Measurements from ENCODE around the gene ILDR2. TPM values are rescaled to one million over a fixed set of nuclear protein-coding genes. Genes with fewer than 3 reads are reported as not detected.

The ILDR2 gene
- total and polyA plus RNA-seq, 2 donors (not counting 3 experiments of a cell fraction or from before 2014, with no cell fraction given), result not detected

DNA sequence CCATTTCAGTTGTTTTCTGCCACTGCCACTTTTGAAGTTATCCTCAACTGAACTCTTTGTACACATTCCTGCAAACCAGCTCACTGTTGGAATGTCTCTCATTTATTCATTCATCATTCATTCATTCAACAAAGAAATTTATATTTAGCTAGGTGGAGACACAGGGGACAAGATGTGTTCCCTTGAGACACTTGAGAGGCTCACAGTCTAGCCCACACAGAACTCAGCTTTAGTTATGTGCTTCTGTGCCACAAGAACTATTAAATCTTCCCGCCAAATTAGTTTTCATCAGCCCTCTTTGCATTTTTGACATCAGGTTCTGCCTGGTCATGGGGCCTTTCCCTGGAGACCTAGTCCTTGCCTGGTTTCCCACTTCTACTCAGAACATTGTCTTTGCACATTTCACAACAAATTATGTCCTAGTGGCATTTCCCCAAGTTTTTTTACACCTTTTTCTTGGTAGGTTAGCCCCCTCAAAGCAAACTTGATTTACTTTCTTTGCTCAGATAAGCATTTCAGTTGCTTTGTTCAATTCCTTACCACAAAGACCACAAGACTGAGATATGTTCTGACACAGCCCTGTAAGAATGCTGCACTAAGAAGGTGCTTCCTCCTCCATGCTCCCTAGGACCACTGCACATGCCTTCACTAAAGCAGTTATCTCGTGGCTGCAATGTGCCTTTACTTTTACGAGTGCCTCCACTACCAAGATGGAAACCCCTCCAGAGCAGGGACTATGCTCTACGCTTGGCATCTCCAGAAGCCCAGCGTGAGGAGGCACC lies 31.0 kb downstream of the ILDR2 start:
- Histone ChIP-seq H3K9me1 (replicated peaks; ENCODE audit: control insufficient read depth, extremely low read depth, insufficient read depth, low read length) (no peaks in the 10 kb centered on the region), H3K9ac (replicated peaks; ENCODE audit: extremely low read depth, insufficient read depth, low read length) (no peak overlapping the region), H3K79me2 (ENCODE audit: control insufficient read depth, insufficient read depth, low read length) (no peaks in the 10 kb centered on the region), H3K27me3 (ENCODE audit: control insufficient read depth in 2 of 2, insufficient read depth in 2 of 2, low read length in 2 of 2) (peaks cover 14 to 20% of the 10 kb centered on the region in 2 experiments), H4K20me1 (replicated peaks; ENCODE audit: control insufficient read depth, extremely low read depth, insufficient read depth, low read length) (no peaks in the 10 kb centered on the region), H3K36me3 (ENCODE audit: control insufficient read depth in 2 of 2, extremely low read depth in 1 of 2, insufficient read depth in 2 of 2, low read length in 2 of 2) (no peaks in the 10 kb centered on the region), H3K27ac (ENCODE audit: insufficient read depth, low read depth, low read length) (no peak overlapping the region), H3K4me3 (replicated peaks in 1 of 3; ENCODE audit: insufficient read depth in 1 of 3, low read depth in 1 of 3, low read length in 3 of 3) (no peak overlapping the region), H3K4me2 (ENCODE audit: insufficient read depth, low read length) (no peak overlapping the region), H3K4me1 (ENCODE audit: control insufficient read depth, extremely low read depth, insufficient read depth, low read length) (no peaks in the 10 kb centered on the region), H2AFZ (ENCODE audit: low read depth, low read length) (no peak overlapping the region), H3K9me3 (replicated peaks; ENCODE audit: control insufficient read depth, insufficient read depth, low read length) (no peaks in the 10 kb centered on the region)
- TF ChIP-seq GATA2 (IDR thresholded peaks at IDR 0.05; ENCODE audit: insufficient read depth, insufficient read length, low read depth, low read length) (no peak), FOS (IDR thresholded peaks at IDR 0.05; ENCODE audit: borderline replicate concordance, insufficient read depth, low read length) (no peak), MYC (IDR thresholded peaks at IDR 0.05; ENCODE audit: low read depth, low read length) (no peak), EZH2 (IDR thresholded peaks at IDR 0.05; ENCODE audit: borderline replicate concordance, low read depth, low read length, severe bottlenecking) (no peak)
- TF ChIP-seq, protein P1, sequence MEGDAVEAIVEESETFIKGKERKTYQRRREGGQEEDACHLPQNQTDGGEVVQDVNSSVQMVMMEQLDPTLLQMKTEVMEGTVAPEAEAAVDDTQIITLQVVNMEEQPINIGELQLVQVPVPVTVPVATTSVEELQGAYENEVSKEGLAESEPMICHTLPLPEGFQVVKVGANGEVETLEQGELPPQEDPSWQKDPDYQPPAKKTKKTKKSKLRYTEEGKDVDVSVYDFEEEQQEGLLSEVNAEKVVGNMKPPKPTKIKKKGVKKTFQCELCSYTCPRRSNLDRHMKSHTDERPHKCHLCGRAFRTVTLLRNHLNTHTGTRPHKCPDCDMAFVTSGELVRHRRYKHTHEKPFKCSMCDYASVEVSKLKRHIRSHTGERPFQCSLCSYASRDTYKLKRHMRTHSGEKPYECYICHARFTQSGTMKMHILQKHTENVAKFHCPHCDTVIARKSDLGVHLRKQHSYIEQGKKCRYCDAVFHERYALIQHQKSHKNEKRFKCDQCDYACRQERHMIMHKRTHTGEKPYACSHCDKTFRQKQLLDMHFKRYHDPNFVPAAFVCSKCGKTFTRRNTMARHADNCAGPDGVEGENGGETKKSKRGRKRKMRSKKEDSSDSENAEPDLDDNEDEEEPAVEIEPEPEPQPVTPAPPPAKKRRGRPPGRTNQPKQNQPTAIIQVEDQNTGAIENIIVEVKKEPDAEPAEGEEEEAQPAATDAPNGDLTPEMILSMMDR (IDR thresholded peaks at IDR 0.05; ENCODE audit: extremely low read depth in 1 of 2, insufficient read depth in 1 of 2, low read depth in 1 of 2, low read length in 2 of 2), result no peak
- ChIA-PET POLR2A (no interaction called here), CTCF (interaction anchor here (0.6 kb wide), 1 partner anchor 10 kb away, joined by 3 read pairs; no protein-coding TSS in a partner anchor)
- intact Hi-C loops (cut with micrococcal nuclease) (no loop called here), dilution Hi-C loops (cut with MboI; ENCODE audit: extremely low pct_ligation_motif_present, low sequenced_read_pairs) (no loop called here)
- BruUV-seq (replicated peaks), result no TSS peak
- FAIRE-seq (no peak), DNase-seq (ENCODE audit: low read depth, low spot score) (no peak)
